ENCODE measurements around the gene UBE2L3.
"Not testable (repeated sequence)": the region's sequence is repeated elsewhere in the genome, so short reads cannot be mapped to it uniquely, and the experiment has no call there.

Gene UBE2L3

DNA sequence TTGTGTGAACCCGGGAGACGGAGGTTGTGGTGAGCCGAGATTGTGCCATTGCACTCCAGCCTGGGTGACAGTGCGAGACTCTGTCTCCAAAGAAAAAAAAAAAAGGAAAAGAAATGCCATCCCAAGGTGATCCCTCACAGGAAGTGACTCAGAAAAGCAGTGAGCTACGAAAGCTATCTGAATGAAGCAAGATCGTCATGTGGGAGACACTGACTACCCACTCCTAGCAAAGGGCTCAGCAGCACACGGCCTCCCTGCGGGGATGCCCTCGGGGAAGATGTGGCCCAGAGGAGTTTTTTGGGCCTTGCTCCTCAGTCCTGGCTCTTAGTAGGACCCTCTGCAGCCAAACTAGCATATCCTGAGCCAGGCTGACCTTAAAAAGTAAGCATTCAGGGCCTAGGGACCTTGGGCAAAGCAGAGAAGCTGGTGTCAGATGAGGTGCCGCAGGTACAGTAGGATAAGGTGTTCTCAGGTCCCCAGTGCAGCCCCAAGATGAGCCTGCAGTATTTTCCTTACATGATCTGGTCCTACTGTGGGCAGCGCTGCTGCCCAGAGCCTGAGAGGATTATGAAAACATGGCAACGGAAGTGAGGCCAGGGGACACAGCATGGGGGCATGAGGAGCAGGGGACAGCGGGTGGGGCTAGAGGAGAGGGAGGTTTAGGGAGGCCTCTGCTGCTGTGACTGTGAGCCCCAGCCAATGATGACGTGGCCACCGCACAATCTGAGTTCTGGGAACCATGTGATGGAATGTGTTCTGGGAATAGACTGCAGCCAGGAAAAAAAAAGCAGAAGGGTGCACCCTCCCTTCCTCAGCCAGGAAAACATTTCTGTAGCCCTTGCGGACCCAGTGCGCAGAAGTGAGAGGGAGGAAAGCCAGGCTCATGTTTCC lies 22.8 kb upstream of the UBE2L3 start:
- H3K27ac ChIP-seq (ENCODE audit: low read depth, low read length, poor library complexity, severe bottlenecking); H3K4me2 ChIP-seq (ENCODE audit: low read length); H3K9me3 ChIP-seq (ENCODE audit: low read length); H3K27me3 ChIP-seq (ENCODE audit: insufficient read depth, low read length); H3K79me2 ChIP-seq (ENCODE audit: insufficient read depth, low read length); H2AFZ ChIP-seq (ENCODE audit: low read length); H3K4me1 ChIP-seq (ENCODE audit: insufficient read depth, low read length, severe bottlenecking); H3K4me3 ChIP-seq (ENCODE audit: low read depth, low read length, poor library complexity, severe bottlenecking); H3K9ac ChIP-seq (ENCODE audit: low read length); H4K20me1 ChIP-seq (ENCODE audit: insufficient read depth, low read length); H3F3A ChIP-seq (ENCODE audit: insufficient read depth, low read length); H3K9me2 ChIP-seq (ENCODE audit: low read depth, low read length); H3K36me3 ChIP-seq (ENCODE audit: insufficient read depth, low read length): not testable (repeated sequence)

- not testable (repeated sequence) for H3K9me2 ChIP-seq (ENCODE audit: low read depth, low read length); H4K20me1 ChIP-seq (ENCODE audit: insufficient read depth, low read length); H3K27ac ChIP-seq (ENCODE audit: low read depth, low read length, poor library complexity, severe bottlenecking); H3K79me2 ChIP-seq (ENCODE audit: insufficient read depth, low read length); H3K27me3 ChIP-seq (ENCODE audit: insufficient read depth, low read length); H3K36me3 ChIP-seq (ENCODE audit: insufficient read depth, low read length); H3K4me1 ChIP-seq (ENCODE audit: insufficient read depth, low read length, severe bottlenecking); H3K4me2 ChIP-seq (ENCODE audit: low read length); H3K9me3 ChIP-seq (ENCODE audit: low read length); H2AFZ ChIP-seq (ENCODE audit: low read length); H3F3A ChIP-seq (ENCODE audit: insufficient read depth, low read length); H3K4me3 ChIP-seq (ENCODE audit: low read depth, low read length, poor library complexity, severe bottlenecking); H3K9ac ChIP-seq (ENCODE audit: low read length)
Observed at GRCh38 chr22:21549558-21549957, 18.0 kb upstream of the UBE2L3 start.

DNA sequence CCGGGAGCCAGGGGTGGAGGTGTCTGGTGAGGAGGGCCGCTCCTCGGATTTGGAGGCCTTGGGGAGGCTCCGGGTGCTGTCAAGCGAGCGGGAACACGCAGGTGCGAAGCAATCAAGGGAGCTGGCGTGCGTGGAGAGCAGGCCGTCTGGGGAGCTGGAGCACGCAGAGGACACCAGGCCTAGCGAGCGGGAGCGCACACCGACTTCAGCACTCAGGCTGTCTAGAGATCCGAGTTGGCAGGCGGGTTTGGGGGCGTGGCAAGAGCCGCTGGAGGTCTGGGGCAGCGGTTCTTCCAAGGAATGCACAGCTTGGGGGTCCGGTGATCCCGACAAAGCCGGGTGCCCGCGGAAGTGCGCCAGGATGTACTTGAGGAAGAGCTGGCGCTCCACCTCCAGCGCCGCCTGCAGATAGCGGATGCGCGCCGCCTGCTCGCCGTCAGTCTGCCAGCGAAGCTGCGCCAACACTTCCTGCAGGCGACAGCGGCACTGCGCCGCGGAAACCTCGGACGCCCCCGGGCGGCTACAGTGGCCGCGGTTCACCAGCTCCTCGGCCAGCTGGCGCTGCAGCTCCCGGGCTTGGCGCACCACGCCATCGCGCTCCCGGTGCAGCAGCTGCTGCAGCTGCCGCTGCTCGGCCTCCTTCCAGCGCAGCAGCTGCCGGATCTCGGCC lies 17.4 kb upstream of the UBE2L3 start:
- H3K4me1 ChIP-seq (ENCODE audit: insufficient read depth, low read length, severe bottlenecking); H4K20me1 ChIP-seq (ENCODE audit: insufficient read depth, low read length); H3K36me3 ChIP-seq (ENCODE audit: insufficient read depth, low read length); H3K4me3 ChIP-seq (ENCODE audit: low read depth, low read length, poor library complexity, severe bottlenecking); H3K27me3 ChIP-seq (ENCODE audit: insufficient read depth, low read length); H3K79me2 ChIP-seq (ENCODE audit: insufficient read depth, low read length); H3K4me2 ChIP-seq (ENCODE audit: low read length); H3K9me2 ChIP-seq (ENCODE audit: low read depth, low read length); H3K9me3 ChIP-seq (ENCODE audit: low read length); H3F3A ChIP-seq (ENCODE audit: insufficient read depth, low read length); H2AFZ ChIP-seq (ENCODE audit: low read length); H3K27ac ChIP-seq (ENCODE audit: low read depth, low read length, poor library complexity, severe bottlenecking); H3K9ac ChIP-seq (ENCODE audit: low read length): not testable (repeated sequence)

DNA sequence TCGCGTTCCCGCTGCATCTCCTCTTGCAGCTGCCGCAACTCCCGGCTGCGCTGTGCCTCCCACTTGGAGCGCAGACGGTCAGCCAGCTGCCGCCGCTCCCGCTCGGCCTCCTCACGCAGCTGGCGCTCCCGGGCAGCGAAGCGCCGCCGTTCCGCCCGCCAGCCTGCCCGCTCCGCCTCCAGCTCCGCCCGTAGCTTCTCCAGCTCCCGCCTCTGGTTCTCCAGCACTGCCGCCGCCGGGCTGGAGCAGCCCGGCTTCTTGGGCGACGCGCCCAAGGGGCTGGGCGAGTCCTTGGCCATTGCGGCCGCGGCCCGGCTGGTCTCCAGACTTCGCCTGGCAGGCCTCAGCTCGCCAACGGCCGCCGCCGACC lies 16.9 kb upstream of the UBE2L3 start:
- H3K79me2 ChIP-seq (ENCODE audit: insufficient read depth, low read length); H3K4me3 ChIP-seq (ENCODE audit: low read depth, low read length, poor library complexity, severe bottlenecking); H4K20me1 ChIP-seq (ENCODE audit: insufficient read depth, low read length); H3K9me2 ChIP-seq (ENCODE audit: low read depth, low read length); H3K36me3 ChIP-seq (ENCODE audit: insufficient read depth, low read length); H3K4me1 ChIP-seq (ENCODE audit: insufficient read depth, low read length, severe bottlenecking); H2AFZ ChIP-seq (ENCODE audit: low read length); H3K4me2 ChIP-seq (ENCODE audit: low read length); H3K9me3 ChIP-seq (ENCODE audit: low read length); H3F3A ChIP-seq (ENCODE audit: insufficient read depth, low read length); H3K9ac ChIP-seq (ENCODE audit: low read length); H3K27ac ChIP-seq (ENCODE audit: low read depth, low read length, poor library complexity, severe bottlenecking); H3K27me3 ChIP-seq (ENCODE audit: insufficient read depth, low read length): not testable (repeated sequence)

GRCh38 chr22:21551361-21551760 lies 16.2 kb upstream of the UBE2L3 start, which contains the start of gene RIMBP3C:
Gene RIMBP3C (minus strand): TSS chr22:21551461. CDS start chr22:21550976, 485 bp downstream.
- not testable (repeated sequence) for H3K79me2 ChIP-seq (ENCODE audit: insufficient read depth, low read length); H3K9me2 ChIP-seq (ENCODE audit: low read depth, low read length); H3K9ac ChIP-seq (ENCODE audit: low read length); H3K4me3 ChIP-seq (ENCODE audit: low read depth, low read length, poor library complexity, severe bottlenecking); H4K20me1 ChIP-seq (ENCODE audit: insufficient read depth, low read length); H3K36me3 ChIP-seq (ENCODE audit: insufficient read depth, low read length); H3K9me3 ChIP-seq (ENCODE audit: low read length); H3K27ac ChIP-seq (ENCODE audit: low read depth, low read length, poor library complexity, severe bottlenecking); H3K4me2 ChIP-seq (ENCODE audit: low read length); H2AFZ ChIP-seq (ENCODE audit: low read length); H3K27me3 ChIP-seq (ENCODE audit: insufficient read depth, low read length); H3K4me1 ChIP-seq (ENCODE audit: insufficient read depth, low read length, severe bottlenecking); H3F3A ChIP-seq (ENCODE audit: insufficient read depth, low read length)

DNA sequence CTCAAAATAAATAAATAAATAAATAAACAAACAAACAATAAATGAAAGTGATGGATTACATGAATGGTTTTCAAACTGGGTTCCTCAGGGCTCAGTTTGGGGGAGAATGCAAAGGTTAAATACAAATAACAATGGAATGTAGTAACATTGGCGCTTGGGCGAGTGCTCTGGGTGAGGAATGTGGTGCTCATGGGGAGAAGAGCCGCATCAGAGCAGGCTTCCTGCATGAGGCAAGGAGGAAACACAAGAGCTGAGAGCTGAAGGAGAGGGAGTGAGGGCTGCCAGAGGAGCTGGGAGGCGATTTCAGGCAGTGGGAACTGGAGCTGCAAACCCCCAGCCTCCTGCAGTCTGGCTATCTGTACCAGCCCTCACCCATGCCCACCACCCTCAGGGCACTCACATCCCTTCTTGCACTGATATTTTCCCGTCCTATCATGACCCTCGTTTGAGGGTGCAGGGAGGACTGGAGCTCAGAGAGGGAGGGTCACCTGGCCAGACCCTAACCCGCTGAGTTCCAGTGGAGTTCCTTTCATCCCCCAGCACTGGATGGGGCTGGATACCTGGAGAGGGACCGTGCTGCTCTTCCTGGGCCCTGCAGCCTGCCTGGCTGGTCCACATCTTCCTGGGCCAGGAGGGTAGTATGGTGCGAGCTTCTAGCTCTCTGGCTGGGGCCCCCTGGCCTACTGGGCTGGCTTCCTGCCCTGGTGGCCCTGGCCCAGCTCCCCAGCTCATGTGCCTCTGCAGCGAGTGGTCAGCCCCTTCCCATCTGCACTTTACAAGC lies 8.0 kb upstream of the UBE2L3 start:
- not testable (repeated sequence) for H3K4me2 ChIP-seq (ENCODE audit: low read length); H2AFZ ChIP-seq (ENCODE audit: low read length); H3K79me2 ChIP-seq (ENCODE audit: insufficient read depth, low read length); H3K4me3 ChIP-seq (ENCODE audit: low read depth, low read length, poor library complexity, severe bottlenecking); H3K27me3 ChIP-seq (ENCODE audit: insufficient read depth, low read length); H3K9me3 ChIP-seq (ENCODE audit: low read length); H3K9ac ChIP-seq (ENCODE audit: low read length); H3K27ac ChIP-seq (ENCODE audit: low read depth, low read length, poor library complexity, severe bottlenecking); H3K4me1 ChIP-seq (ENCODE audit: insufficient read depth, low read length, severe bottlenecking); H3K9me2 ChIP-seq (ENCODE audit: low read depth, low read length); H4K20me1 ChIP-seq (ENCODE audit: insufficient read depth, low read length); H3K36me3 ChIP-seq (ENCODE audit: insufficient read depth, low read length); H3F3A ChIP-seq (ENCODE audit: insufficient read depth, low read length)

DNA sequence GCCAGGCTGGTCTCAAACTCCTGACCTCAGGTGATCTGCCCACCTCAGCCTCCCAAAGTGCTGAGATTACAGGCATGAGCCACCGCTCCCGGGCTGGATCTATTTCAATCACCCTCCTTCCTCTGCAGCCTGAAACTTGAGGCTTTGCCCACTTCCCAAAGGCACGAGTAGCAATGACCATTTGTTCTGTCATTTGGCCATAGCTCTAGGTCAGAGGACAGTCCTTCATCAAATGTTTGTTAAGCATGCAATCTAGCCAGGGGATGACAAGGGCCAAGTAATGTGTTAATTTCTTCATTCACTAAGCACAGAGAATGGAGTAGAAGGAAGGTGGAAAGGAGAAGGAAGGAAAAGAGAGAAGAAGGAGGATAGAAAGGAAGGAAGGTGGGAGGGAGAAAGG lies 6.9 kb upstream of the UBE2L3 start:
- not testable (repeated sequence) for H2AFZ ChIP-seq (ENCODE audit: low read length); H3K4me2 ChIP-seq (ENCODE audit: low read length); H3K9ac ChIP-seq (ENCODE audit: low read length); H3K9me2 ChIP-seq (ENCODE audit: low read depth, low read length); H3K36me3 ChIP-seq (ENCODE audit: insufficient read depth, low read length); H3K4me1 ChIP-seq (ENCODE audit: insufficient read depth, low read length, severe bottlenecking); H3F3A ChIP-seq (ENCODE audit: insufficient read depth, low read length); H3K27ac ChIP-seq (ENCODE audit: low read depth, low read length, poor library complexity, severe bottlenecking); H4K20me1 ChIP-seq (ENCODE audit: insufficient read depth, low read length); H3K79me2 ChIP-seq (ENCODE audit: insufficient read depth, low read length); H3K9me3 ChIP-seq (ENCODE audit: low read length); H3K4me3 ChIP-seq (ENCODE audit: low read depth, low read length, poor library complexity, severe bottlenecking); H3K27me3 ChIP-seq (ENCODE audit: insufficient read depth, low read length)

All from OCI-LY1 (cell line).